DOHH2 (cell line): ENCODE results near the gene WBP11.

ENCODE experiments used
- H3F3A ChIP-seq: fragments of 200-600 bp; sonication (generic), shearing (Covaris generic); 2 replicates; pipeline ENCODE4 v1.6.0; 2016; ENCODE audit warnings: antibody characterized with exemption, mild to moderate bottlenecking; ENCODE audit not compliant: control insufficient read depth, insufficient read depth
- H3K27ac ChIP-seq: fragments of 200-600 bp; sonication (generic); 2 replicates; pipeline ENCODE4 v1.5.1; 2014; ENCODE audit warnings: low read depth, mild to moderate bottlenecking, low read length, moderate library complexity
- H3K27me3 ChIP-seq: fragments of 200-600 bp; sonication (generic); 2 replicates; pipeline ENCODE4 v1.6.1; 2014; ENCODE audit warnings: mild to moderate bottlenecking, low read length, mixed read lengths; ENCODE audit not compliant: control insufficient read depth
- H3K36me3 ChIP-seq: fragments of 200-600 bp; sonication (generic); 2 replicates; pipeline ENCODE4 v1.6.1; 2014; ENCODE audit warnings: mild to moderate bottlenecking, low read length, moderate library complexity, mixed read lengths; ENCODE audit not compliant: control insufficient read depth
- H3K4me1 ChIP-seq: fragments of 200-600 bp; sonication (generic); 2 replicates; pipeline ENCODE4 v1.6.1; 2014; ENCODE audit warnings: mild to moderate bottlenecking, low read length, mixed read lengths; ENCODE audit not compliant: control insufficient read depth
- H3K4me2 ChIP-seq: fragments of 200-600 bp; sonication (generic); 2 replicates; pipeline ENCODE4 v1.6.0; 2014; ENCODE audit warnings: mild to moderate bottlenecking, low read length, moderate library complexity
- H3K4me3 ChIP-seq: fragments of 200-600 bp; sonication (generic); 2 replicates; pipeline ENCODE4 v1.5.1; 2014; ENCODE audit warnings: mild to moderate bottlenecking, low read length, mixed read lengths
- H3K79me2 ChIP-seq: fragments of 200-600 bp; sonication (generic); 2 replicates; pipeline ENCODE4 v1.6.1; 2014; ENCODE audit warnings: mild to moderate bottlenecking, low read length, mixed read lengths; ENCODE audit not compliant: control insufficient read depth
- H3K9me2 ChIP-seq: fragments of 200-600 bp; sonication (generic); replicated peaks from 2 replicates; pipeline ENCODE4 v1.6.1; 2014; ENCODE audit warnings: mild to moderate bottlenecking, low read length, mixed read lengths; ENCODE audit not compliant: control insufficient read depth
- H3K9me3 ChIP-seq: fragments of 200-600 bp; sonication (generic); 2 replicates; pipeline ENCODE4 v1.6.1; 2014; ENCODE audit warnings: antibody characterized with exemption, low read length, mixed read lengths; ENCODE audit not compliant: control insufficient read depth, insufficient read depth
- H4K20me1 ChIP-seq: fragments of 200-600 bp; sonication (generic); 2 replicates; pipeline ENCODE4 v1.6.0; 2014; ENCODE audit warnings: low read depth, mild to moderate bottlenecking, antibody characterized with exemption, low read length, moderate library complexity; ENCODE audit not compliant: control insufficient read depth, insufficient read depth
- CTCF ChIP-seq: fragments of 200-600 bp; sonication (generic); IDR thresholded peaks from one replicate; pipeline ENCODE4 v1.5.1; 2014; ENCODE audit warnings: antibody characterized with exemption, mild to moderate bottlenecking, low read depth, low read length; ENCODE audit not compliant: poor library complexity, severe bottlenecking
- EZH2phosphoT487 ChIP-seq: fragments of 200-600 bp; sonication (generic); IDR thresholded peaks from 2 replicates; pipeline ENCODE4 v1.6.1; 2017; ENCODE audit warnings: borderline replicate concordance, mild to moderate bottlenecking, antibody characterized with exemption, low read length, moderate library complexity, mixed read lengths

The WBP11 gene

DNA sequence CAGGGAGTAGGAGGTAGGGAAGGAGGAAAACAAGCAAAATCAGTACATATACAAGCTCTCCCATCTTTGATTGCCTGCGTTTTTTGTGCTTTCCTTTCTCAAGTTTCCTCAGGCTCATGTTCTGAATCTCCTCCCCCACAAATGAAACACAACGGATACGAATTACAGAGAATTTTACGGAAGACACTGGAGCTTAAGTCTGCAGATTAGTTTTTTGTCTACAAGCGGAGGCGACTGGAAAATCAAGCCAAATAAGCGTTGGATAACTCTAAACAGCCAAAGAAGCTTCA lies 612 bp downstream of the WBP11 start:
- Histone ChIP-seq H3K4me3 (peak overlapping the region; percentile 97), H3K9me3 (no peaks in the 10 kb centered on the region), H3K9me2 (no peaks in the 10 kb centered on the region), H3K27ac (peak overlapping the region; percentile 51), H4K20me1 (peaks cover 6% of the 10 kb centered on the region; the same call in 1 of the 2 replicates), H3K79me2 (peaks cover 65% of the 10 kb centered on the region), H3K27me3 (no peaks in the 10 kb centered on the region), H3K36me3 (peaks cover 48% of the 10 kb centered on the region), H3F3A (no peaks in the 10 kb centered on the region), H3K4me1 (peaks cover 27% of the 10 kb centered on the region), H3K4me2 (peak overlapping the region; percentile 76)
- TF ChIP-seq CTCF: no peak

DNA sequence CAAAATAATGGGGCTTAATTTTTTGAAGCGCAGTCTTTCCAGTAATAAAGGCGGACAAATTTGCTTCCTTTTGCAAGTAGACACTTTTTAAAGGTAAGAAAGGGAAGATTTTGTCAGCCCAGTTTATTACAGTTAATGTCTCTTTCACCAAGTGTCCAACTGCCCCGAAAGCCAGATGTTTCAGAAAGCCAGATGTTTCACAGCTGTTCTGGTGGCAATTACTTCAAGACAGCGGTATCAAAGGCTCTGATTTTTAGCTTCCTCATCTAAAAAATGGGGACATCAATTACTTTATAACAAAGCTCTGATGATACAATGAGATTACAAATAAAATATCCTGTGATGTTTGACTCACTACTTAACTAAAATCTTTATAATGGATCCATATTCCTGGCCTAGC lies 1.0 kb downstream of the WBP11 start:
- Histone ChIP-seq H3K4me1 (peaks cover 27% of the 10 kb centered on the region), H4K20me1 (peaks cover 6% of the 10 kb centered on the region; the same call in 1 of the 2 replicates), H3K9me3 (no peaks in the 10 kb centered on the region), H3K4me3 (peak overlapping the region; percentile 97), H3K36me3 (peaks cover 52% of the 10 kb centered on the region), H3K27ac (no peak overlapping the region), H3K79me2 (peaks cover 67% of the 10 kb centered on the region), H3F3A (no peaks in the 10 kb centered on the region), H3K9me2 (no peaks in the 10 kb centered on the region), H3K4me2 (peak overlapping the region; percentile 76), H3K27me3 (no peaks in the 10 kb centered on the region)
- no peak for TF ChIP-seq CTCF
- TF ChIP-seq EZH2phosphoT487: no peak

DNA sequence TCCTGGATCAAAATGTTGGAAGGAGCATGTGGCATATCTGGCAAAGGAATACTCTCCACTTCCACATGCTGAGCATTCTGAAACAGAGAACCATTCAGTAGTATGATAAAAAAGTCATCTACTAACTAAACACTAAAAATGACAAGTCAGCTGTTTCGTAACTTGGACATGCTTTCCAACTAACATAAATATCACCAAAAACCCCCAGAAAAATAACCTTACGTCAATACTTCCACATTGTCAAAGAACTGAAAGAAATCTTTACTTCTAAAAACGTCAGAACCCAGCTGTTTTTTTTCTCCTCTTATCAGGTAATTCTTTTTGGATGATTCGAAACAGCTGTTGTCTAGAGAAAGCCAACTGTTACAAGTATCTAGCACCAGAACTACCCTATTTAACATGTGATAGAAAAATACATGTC lies 8.2 kb downstream of the WBP11 start:
- Histone ChIP-seq H3K4me2 (no peak overlapping the region), H3K4me1 (no peaks in the 10 kb centered on the region), H3K4me3 (no peak overlapping the region), H3K9me2 (no peaks in the 10 kb centered on the region), H3K36me3 (peaks cover 95% of the 10 kb centered on the region), H3F3A (no peaks in the 10 kb centered on the region), H3K9me3 (no peaks in the 10 kb centered on the region), H3K27me3 (no peaks in the 10 kb centered on the region), H3K79me2 (peaks cover 22% of the 10 kb centered on the region), H3K27ac (no peak overlapping the region), H4K20me1 (no peaks in the 10 kb centered on the region)
- no peak for TF ChIP-seq EZH2phosphoT487
- TF ChIP-seq CTCF: no peak

DNA sequence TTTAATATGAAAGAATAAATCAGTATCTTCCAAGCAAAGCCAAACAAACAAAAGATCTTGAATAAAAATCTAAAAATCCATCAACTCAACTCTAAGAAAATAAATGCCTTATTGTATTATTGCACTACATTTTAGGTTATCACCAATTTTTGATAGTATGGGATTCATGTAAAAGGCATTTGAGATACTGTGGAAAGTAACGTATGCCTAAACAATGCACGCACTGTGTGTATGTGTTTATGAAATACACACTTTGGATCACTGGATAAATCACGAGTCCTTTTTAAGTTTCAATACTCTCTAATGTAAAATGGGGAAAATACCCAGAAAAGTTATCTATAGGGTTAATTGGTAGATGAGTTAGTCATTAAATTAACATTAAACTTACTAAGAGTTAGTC lies 17.7 kb downstream of the WBP11 start:
- no peak for TF ChIP-seq EZH2phosphoT487
- no peak for TF ChIP-seq CTCF
- peaks cover 10% of the 10 kb centered on the region; the same call in 1 of the 2 replicates for H3F3A ChIP-seq
- no peak overlapping the region for H3K4me3 ChIP-seq
- no peak overlapping the region for H3K27ac ChIP-seq
- no peaks in the 10 kb centered on the region for H4K20me1 ChIP-seq
- H3K4me2 ChIP-seq: no peak overlapping the region
- H3K9me3 ChIP-seq: no peaks in the 10 kb centered on the region
- no peaks in the 10 kb centered on the region for H3K27me3 ChIP-seq
- H3K9me2 ChIP-seq: no peaks in the 10 kb centered on the region
- H3K36me3 ChIP-seq: peaks cover 67% of the 10 kb centered on the region
- H3K4me1 ChIP-seq: peaks cover 17% of the 10 kb centered on the region
- H3K79me2 ChIP-seq: no peaks in the 10 kb centered on the region
